NT2/D1 (cell line): ENCODE data around the gene IL1R2.

ENCODE experiments used
- YY1 ChIP-seq: IDR thresholded peaks from 2 replicates; pipeline ENCODE4 v1.6.1; 2011; ENCODE audit not compliant: insufficient read length, insufficient read depth
- ZNF274 ChIP-seq: IDR thresholded peaks from 2 replicates; pipeline ENCODE4 v1.6.1; 2011; ENCODE audit warnings: mild to moderate bottlenecking, low read depth, low read length

GRCh38 chr2:101947374-101947773, 44.4 kb upstream of the IL1R2 start:
- TF ChIP-seq ZNF274 (no peak), YY1 (no peak)
